Prostate gland (tissue), 2 donors: ENCODE data around the gene NEDD9.

ENCODE experiments used
- POLR2A ChIP-seq: fragments of 450-650 bp; IDR thresholded peaks from one replicate; pipeline ENCODE4 v1.6.1; 2016; ENCODE audit warnings: antibody characterized with exemption, mild to moderate bottlenecking
- TF ChIP-seq, protein P1 (sequence below), 4 experiments: fragments of 200-600 bp in 2 of 4; fragments of 450-650 bp in 2 of 4; sonication (generic) in 2 of 4; IDR thresholded peaks; 1 replicate in 3 of 4; 2 replicates in 1 of 4; pipeline ENCODE4 v1.5.1; 2016 to 2019; ENCODE audit warnings: antibody characterized with exemption in 4 of 4, mild to moderate bottlenecking in 2 of 4, moderate library complexity in 2 of 4

DNA sequence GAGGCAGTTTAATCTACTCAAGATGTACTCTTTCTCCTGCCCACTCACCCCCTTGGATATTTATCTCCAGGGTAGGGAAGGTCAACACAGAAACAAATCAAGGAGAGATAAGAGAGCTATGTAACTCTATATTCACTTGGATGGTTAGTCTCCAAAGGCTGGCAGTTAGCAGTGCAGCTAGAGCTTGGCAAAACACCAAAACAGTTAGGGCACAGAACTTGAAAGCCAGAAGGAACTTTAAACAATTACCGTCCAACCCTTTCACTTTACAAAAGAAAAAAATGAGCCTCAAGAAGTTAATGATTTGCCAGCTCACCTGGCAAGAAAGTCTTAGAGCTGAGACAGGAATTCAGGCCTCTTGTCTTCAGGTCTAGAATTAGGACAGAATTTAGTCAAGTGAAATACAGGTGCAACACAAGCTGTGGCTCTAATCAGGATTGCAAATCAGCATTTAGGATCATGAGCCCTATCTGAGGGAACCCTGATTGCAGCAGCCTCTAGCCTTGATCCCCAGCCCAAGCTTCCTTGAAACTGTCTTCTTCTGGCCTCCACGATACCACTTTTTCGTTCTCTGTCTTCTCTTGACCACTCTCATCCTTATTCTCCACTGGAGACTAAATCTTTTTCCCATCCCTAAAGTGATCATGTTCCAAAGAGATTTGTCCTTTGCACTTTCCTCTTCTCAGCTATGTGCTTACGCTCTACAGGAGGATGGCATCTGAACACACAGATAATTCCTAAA is 14.9 kb downstream of the NEDD9 start:
- TF ChIP-seq, protein P1, sequence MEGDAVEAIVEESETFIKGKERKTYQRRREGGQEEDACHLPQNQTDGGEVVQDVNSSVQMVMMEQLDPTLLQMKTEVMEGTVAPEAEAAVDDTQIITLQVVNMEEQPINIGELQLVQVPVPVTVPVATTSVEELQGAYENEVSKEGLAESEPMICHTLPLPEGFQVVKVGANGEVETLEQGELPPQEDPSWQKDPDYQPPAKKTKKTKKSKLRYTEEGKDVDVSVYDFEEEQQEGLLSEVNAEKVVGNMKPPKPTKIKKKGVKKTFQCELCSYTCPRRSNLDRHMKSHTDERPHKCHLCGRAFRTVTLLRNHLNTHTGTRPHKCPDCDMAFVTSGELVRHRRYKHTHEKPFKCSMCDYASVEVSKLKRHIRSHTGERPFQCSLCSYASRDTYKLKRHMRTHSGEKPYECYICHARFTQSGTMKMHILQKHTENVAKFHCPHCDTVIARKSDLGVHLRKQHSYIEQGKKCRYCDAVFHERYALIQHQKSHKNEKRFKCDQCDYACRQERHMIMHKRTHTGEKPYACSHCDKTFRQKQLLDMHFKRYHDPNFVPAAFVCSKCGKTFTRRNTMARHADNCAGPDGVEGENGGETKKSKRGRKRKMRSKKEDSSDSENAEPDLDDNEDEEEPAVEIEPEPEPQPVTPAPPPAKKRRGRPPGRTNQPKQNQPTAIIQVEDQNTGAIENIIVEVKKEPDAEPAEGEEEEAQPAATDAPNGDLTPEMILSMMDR (IDR thresholded peaks at IDR 0.05) = no peak
- TF ChIP-seq POLR2A = no peak
